GM12878 (cell line): Measurements from ENCODE around the gene SLU7. TPM values are rescaled to one million over a fixed set of nuclear protein-coding genes. Genes with fewer than 3 reads are reported as not detected.

ENCODE experiments used
- CBFB ChIP-seq: IDR thresholded peaks from 2 replicates; pipeline ENCODE4 v1.6.1; 2016; ENCODE audit warnings: antibody characterized with exemption, low read depth
- CBX3 ChIP-seq: fragments of 200-600 bp; sonication (generic); IDR thresholded peaks from 2 replicates; pipeline ENCODE4 v1.6.1; 2016; ENCODE audit warnings: low read depth, borderline replicate concordance
- CTCF ChIP-seq, 3 experiments: IDR thresholded peaks in 2 of 3; conservative IDR thresholded peaks in 1 of 3; 2 replicates each; pipeline ENCODE4 v1.5.1; 2011; ENCODE audit warnings: low read depth in 3 of 3, low read length in 3 of 3, mild to moderate bottlenecking in 3 of 3, control low read depth in 2 of 3, moderate library complexity in 2 of 3, inconsistent platforms in 1 of 3, mixed read lengths in 1 of 3; ENCODE audit not compliant: control insufficient read depth in 2 of 3, insufficient read depth in 1 of 3; ENCODE audit errors: extremely low read depth in 1 of 3
- E4F1 ChIP-seq: fragments of 450-650 bp; IDR thresholded peaks from 2 replicates; pipeline ENCODE4 v1.6.1; 2018; ENCODE audit warnings: borderline replicate concordance, mild to moderate bottlenecking; ENCODE audit not compliant: partially characterized antibody
- EGR1 ChIP-seq, 2 experiments: IDR thresholded peaks; 1 replicate in 1 of 2; 2 replicates in 1 of 2; pipeline ENCODE4 v1.6.1; 2011 to 2012; ENCODE audit warnings: low read depth in 2 of 2, low read length in 2 of 2, borderline replicate concordance in 1 of 2, mild to moderate bottlenecking in 1 of 2, moderate library complexity in 1 of 2
- GATAD2B ChIP-seq: fragments of 450-650 bp; conservative IDR thresholded peaks from 2 replicates; pipeline ENCODE4 v1.6.1; 2017; ENCODE audit warnings: low read depth, mild to moderate bottlenecking, moderate library complexity
- HDAC6 ChIP-seq: fragments of 200-600 bp; sonication (generic); IDR thresholded peaks from one replicate; pipeline ENCODE4 v1.8.0; 2017; ENCODE audit warnings: antibody characterized with exemption; ENCODE audit not compliant: unreplicated experiment
- HSF1 ChIP-seq: fragments of 150-350 bp; IDR thresholded peaks from 2 replicates; pipeline ENCODE4 v1.6.1; 2014; ENCODE audit warnings: mild to moderate bottlenecking, low read depth, low read length
- KDM1A ChIP-seq: fragments of 200-600 bp; sonication (generic); IDR thresholded peaks from 2 replicates; pipeline ENCODE4 v1.6.1; 2016; ENCODE audit warnings: borderline replicate concordance
- MEF2B ChIP-seq: fragments of 450-650 bp; IDR thresholded peaks from 2 replicates; pipeline ENCODE4 v1.6.1; 2018; ENCODE audit warnings: mild to moderate bottlenecking, moderate library complexity; ENCODE audit not compliant: partially characterized antibody, poor library complexity, severe bottlenecking
- MLLT1 ChIP-seq: fragments of 450-650 bp; IDR thresholded peaks from 2 replicates; pipeline ENCODE4 v1.6.1; 2016; ENCODE audit warnings: mild to moderate bottlenecking
- NR2C2 ChIP-seq: IDR thresholded peaks from 2 replicates; pipeline ENCODE4 v1.6.1; 2011; ENCODE audit warnings: borderline replicate concordance, low read depth; ENCODE audit not compliant: control insufficient read depth, insufficient read length
- PAX8 ChIP-seq: fragments of 450-650 bp; IDR thresholded peaks from 2 replicates; pipeline ENCODE4 v1.6.1; 2017; ENCODE audit warnings: mild to moderate bottlenecking, moderate library complexity
- POLR2A ChIP-seq: IDR thresholded peaks from 2 replicates; pipeline ENCODE4 v1.6.1; 2011; ENCODE audit warnings: low read depth, mild to moderate bottlenecking, low read length
- SIN3A ChIP-seq: IDR thresholded peaks from 2 replicates; pipeline ENCODE4 v1.6.1; 2012; ENCODE audit warnings: low read depth, low read length, improper control_type of control experiment
- SMC3 ChIP-seq: IDR thresholded peaks from 2 replicates; pipeline ENCODE4 v1.6.1; 2011; ENCODE audit warnings: low read length, improper control_type of control experiment, borderline replicate concordance
- SREBF1 ChIP-seq: IDR thresholded peaks from 2 replicates; pipeline ENCODE4 v1.6.1; 2012; ENCODE audit warnings: mild to moderate bottlenecking, low read length
- STAT1 ChIP-seq: fragments of 450-650 bp; conservative IDR thresholded peaks from 2 replicates; pipeline ENCODE4 v1.6.1; 2014; ENCODE audit warnings: antibody characterized with exemption, mild to moderate bottlenecking
- ZBED1 ChIP-seq: IDR thresholded peaks from 2 replicates; pipeline ENCODE4 v1.6.1; 2016; ENCODE audit warnings: borderline replicate concordance
- ZZZ3 ChIP-seq: IDR thresholded peaks from 2 replicates; pipeline ENCODE4 v1.6.1; 2011; ENCODE audit warnings: low read depth; ENCODE audit not compliant: control insufficient read depth, insufficient read length
- polyA plus RNA-seq, 11 experiments: library from polyadenylated mRNA; depleted of rRNA in 4 of 11; unstranded in 6 of 11; stranded (reverse) in 5 of 11; fragments of >200 nt; fragmentation: Nextera tagmentation in 4 of 11; fragmentation: Illumina TruSeq in 1 of 11; extraction: Ambion mirVana in 4 of 11; extraction: Trizol in 1 of 11; gene quantifications; 1 replicate in 1 of 11; 2 replicates in 10 of 11; pipeline versions ENCODE4 v1.2.1 to v1.2.3, GENCODE V29; 2011 to 2016; ENCODE audit warnings: inconsistent platforms in 2 of 11, missing spikeins in 2 of 11, low read depth in 1 of 11
- total RNA-seq, 4 experiments: library from RNA; depleted of rRNA in 3 of 4; stranded (reverse); fragments of >200 nt in 3 of 4; fragmentation: Illumina TruSeq in 1 of 4; extraction: Trizol in 1 of 4; gene quantifications; 2 replicates each; pipeline versions ENCODE4 v1.2.1 to v1.2.3, GENCODE V29; 2013 to 2021
- TF ChIP-seq, protein P1 (sequence below): IDR thresholded peaks from 2 replicates; pipeline ENCODE4 v1.6.1; 2012; ENCODE audit warnings: low read depth, low read length, improper control_type of control experiment

SLU7 gene
- total and polyA plus RNA-seq, 10 of the 15 experiments (the other 5 are each of a cell fraction or from before 2014, with no cell fraction given), result 32.7 to 55.2 (median 46.6) TPM

- TF ChIP-seq CTCF (IDR thresholded peaks at IDR 0.05 in 2 of 3, conservative IDR thresholded peaks at IDR 0.05 in 1 of 3; ENCODE audit: control insufficient read depth in 2 of 3, extremely low read depth in 1 of 3, insufficient read depth in 1 of 3, low read depth in 3 of 3, low read length in 3 of 3) (no peak), NR2C2 (no peak), ZZZ3 (no peak), STAT1 (0 out of 2 replicates have a peak, but pooled peaks have one; percentile 68), KDM1A (no peak), SREBF1 (no peak), ZBED1 (no peak), SIN3A (no peak), HSF1 (no peak), MEF2B (no peak), E4F1 (no peak), POLR2A (peak; percentile 89), EGR1 (IDR thresholded peaks at IDR 0.05; ENCODE audit: borderline replicate concordance in 1 of 2, low read depth in 2 of 2, low read length in 2 of 2) (no peak), HDAC6 (no peak), SMC3 (no peak), MLLT1 (no peak), CBFB (peak; percentile 40; the same call in 1 of the 2 replicates), GATAD2B (0 out of 2 replicates have a peak, but pooled peaks have one; percentile 43), PAX8 (no peak), CBX3 (no peak)
- TF ChIP-seq, protein P1, sequence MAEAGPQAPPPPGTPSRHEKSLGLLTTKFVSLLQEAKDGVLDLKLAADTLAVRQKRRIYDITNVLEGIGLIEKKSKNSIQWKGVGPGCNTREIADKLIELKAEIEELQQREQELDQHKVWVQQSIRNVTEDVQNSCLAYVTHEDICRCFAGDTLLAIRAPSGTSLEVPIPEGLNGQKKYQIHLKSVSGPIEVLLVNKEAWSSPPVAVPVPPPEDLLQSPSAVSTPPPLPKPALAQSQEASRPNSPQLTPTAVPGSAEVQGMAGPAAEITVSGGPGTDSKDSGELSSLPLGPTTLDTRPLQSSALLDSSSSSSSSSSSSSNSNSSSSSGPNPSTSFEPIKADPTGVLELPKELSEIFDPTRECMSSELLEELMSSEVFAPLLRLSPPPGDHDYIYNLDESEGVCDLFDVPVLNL, result no peak
Measured at GRCh38 chr5:160399402-160400353, 19.2 kb downstream of the SLU7 start, which contains the start of gene FAM200C (continued).
